OCI-LY3 (cell line): ENCODE results near the gene TNS2.

Source experiments
- EZH2phosphoT487 ChIP-seq: fragments of 200-600 bp; shearing (Covaris generic); IDR thresholded peaks from 2 replicates; pipeline ENCODE4 v1.6.1; 2018; ENCODE audit warnings: antibody characterized with exemption, mixed run types, low read depth
- TF ChIP-seq, protein P1 (sequence below): fragments of 200-600, 300-600 bp; sonication (generic); IDR thresholded peaks from 2 replicates; pipeline ENCODE4 v1.5.1; 2014; ENCODE audit warnings: antibody characterized with exemption, low read length, low read depth

DNA sequence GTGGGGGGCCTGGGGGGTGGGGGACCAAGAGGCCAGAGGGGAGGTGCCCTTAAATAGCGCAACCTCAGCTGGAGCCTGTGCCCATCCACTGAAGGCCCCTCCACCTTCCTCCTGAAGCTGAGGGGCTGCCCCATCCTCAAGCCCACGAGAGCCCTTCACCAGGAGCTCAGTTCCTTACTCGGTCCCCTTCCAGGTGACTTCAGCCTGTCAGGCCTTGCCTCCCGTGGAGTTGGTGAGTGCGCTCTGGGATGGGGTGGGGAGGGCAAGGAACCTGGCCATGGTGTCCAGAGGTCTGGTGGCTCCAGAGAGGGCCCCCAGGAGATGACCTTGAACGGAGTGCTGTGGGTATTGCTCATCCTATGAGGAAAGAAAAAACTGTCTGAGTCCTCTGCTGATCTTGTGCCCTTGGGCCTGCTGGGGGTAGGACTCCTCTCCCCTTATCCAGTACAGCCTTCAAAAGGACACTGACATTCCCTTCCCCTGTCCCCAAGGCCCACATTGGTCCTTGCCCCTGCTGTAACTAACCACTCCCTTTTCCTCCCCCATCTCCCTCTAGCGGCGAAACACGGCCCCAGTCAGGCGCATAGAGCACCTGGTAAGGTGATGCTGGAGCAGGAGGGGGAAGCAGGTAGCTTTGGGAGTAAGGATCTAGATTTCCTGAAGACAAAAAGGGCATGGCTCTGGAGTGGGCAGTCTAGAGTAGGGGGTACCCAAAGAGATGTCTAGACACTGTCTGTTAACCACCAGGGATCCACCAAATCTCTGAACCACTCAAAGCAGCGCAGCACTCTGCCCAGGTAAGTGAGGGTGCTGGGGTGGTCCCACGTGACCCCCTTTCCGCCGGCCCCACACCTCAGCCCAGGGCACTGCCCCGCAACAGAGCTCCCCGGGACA, 3.6 kb downstream of the TNS2 start:
- TF ChIP-seq, protein P1, sequence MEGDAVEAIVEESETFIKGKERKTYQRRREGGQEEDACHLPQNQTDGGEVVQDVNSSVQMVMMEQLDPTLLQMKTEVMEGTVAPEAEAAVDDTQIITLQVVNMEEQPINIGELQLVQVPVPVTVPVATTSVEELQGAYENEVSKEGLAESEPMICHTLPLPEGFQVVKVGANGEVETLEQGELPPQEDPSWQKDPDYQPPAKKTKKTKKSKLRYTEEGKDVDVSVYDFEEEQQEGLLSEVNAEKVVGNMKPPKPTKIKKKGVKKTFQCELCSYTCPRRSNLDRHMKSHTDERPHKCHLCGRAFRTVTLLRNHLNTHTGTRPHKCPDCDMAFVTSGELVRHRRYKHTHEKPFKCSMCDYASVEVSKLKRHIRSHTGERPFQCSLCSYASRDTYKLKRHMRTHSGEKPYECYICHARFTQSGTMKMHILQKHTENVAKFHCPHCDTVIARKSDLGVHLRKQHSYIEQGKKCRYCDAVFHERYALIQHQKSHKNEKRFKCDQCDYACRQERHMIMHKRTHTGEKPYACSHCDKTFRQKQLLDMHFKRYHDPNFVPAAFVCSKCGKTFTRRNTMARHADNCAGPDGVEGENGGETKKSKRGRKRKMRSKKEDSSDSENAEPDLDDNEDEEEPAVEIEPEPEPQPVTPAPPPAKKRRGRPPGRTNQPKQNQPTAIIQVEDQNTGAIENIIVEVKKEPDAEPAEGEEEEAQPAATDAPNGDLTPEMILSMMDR: peak; percentile 54
- TF ChIP-seq EZH2phosphoT487: no peak
